Right lobe of liver (tissue), 6 donors: ENCODE data around the gene PIAS4. TPM values are rescaled to one million over a fixed set of nuclear protein-coding genes. Genes with fewer than 3 reads are reported as not detected.

Experiments used
- ATAC-seq, 4 donors: fragments of 200-7000 bp; cut with Tn5 transposase; one replicate each; pipeline ENCODE4 v1.9.1; 2020; ENCODE audit warnings: mild to moderate bottlenecking in 4 of 4, moderate library complexity in 4 of 4
- DNase-seq, 3 donors: peaks; one replicate each; pipeline ENCODE4 v3.0.0-alpha.2; 2020
- H3K27ac ChIP-seq, 3 donors: fragments of 200-600 bp; one replicate each; pipeline ENCODE4 v1.8.0; 2022
- H3K27me3 ChIP-seq, 2 donors: fragments of 200-600 bp; one replicate each; pipeline ENCODE4 v1.8.0; 2022
- H3K36me3 ChIP-seq, 4 donors: fragments of 200-600 bp; sonication (generic) in 1 of 4; one replicate each; pipeline versions ENCODE4 v1.5.1 to v1.8.0; 2017 to 2022; ENCODE audit warnings: control low read depth in 1 of 4
- H3K4me1 ChIP-seq, 4 donors: fragments of 200-600 bp; sonication (generic) in 1 of 4; one replicate each; pipeline versions ENCODE4 v1.5.1 to v1.8.0; 2017 to 2022; ENCODE audit warnings: control low read depth in 1 of 4
- H3K4me3 ChIP-seq, 3 donors: fragments of 200-600 bp; one replicate each; pipeline ENCODE4 v1.8.0; 2022
- H3K9me3 ChIP-seq, 4 donors: fragments of 200-600 bp; sonication (generic) in 1 of 4; one replicate each; pipeline versions ENCODE4 v1.5.1 to v1.8.0; 2017 to 2022; ENCODE audit warnings: control low read depth in 1 of 4
- CTCF ChIP-seq, 4 donors: fragments of 200-600 bp in 3 of 4; fragments of 450-650 bp in 1 of 4; IDR thresholded peaks; one replicate each; pipeline versions ENCODE4 v1.5.1 to v1.8.0; 2016 to 2022; ENCODE audit warnings: antibody characterized with exemption in 4 of 4, mild to moderate bottlenecking in 2 of 4
- POLR2A ChIP-seq: fragments of 450-650 bp; IDR thresholded peaks from one replicate; pipeline ENCODE4 v1.6.1; 2017; ENCODE audit warnings: antibody characterized with exemption, mild to moderate bottlenecking
- WGBS: methylation state at CpG from one replicate; pipeline ENCODE4 v1.1.6; 2018; ENCODE audit warnings: low coverage, low lambda C conversion rate; ENCODE audit not compliant: insufficient coverage; ENCODE audit errors: missing lambda C conversion rate; 5-methylcytosine and 5-hydroxymethylcytosine counted together
- intact Hi-C, 2 donors: fragments of 100-400 bp; cut with DNase I; formaldehyde crosslinking; loops; one replicate each; pipeline versions ENCODE4 v1.11.2 to v1.14.1; 2022
- total RNA-seq, 6 experiments: library from RNA; depleted of rRNA in 2 of 6; stranded (reverse); fragments of >200 nt in 2 of 6; fragmentation: NEBNext Ultra II Directional in 3 of 6; extraction: Animal tissue kit (Norgen Biotek cat#: 25700) in 3 of 6; gene quantifications; one replicate each; pipeline versions ENCODE4 v1.1.0 to v1.2.4, GENCODE V29; 2016 to 2023
- donor health status: DM: no; HTN: yes; CAD: no.
- donor health status: DM: no; HTN: no; CAD: no.
- donor health status: DM: no; HTN: no; CAD: no.
- donor health status: DM: no; HTN: yes; CAD: no.
- donor health status: DM: no; HTN: yes; CAD: no.

Gene PIAS4
- total RNA-seq, 6 experiments from 2014 or later, result 9.9 to 20.0 (median 14.9) TPM

GRCh38 chr19:4065430-4066175, 58.1 kb downstream of the PIAS4 start:
- WGBS, result no CpG with 5 or more reads among the region's 98 CpGs
- peak; percentile 70 to 85 (median 78) for ATAC-seq
- H3K27ac ChIP-seq, result peak overlapping the region in 1 of 3 donors; percentile 94
- no peaks in the 10 kb centered on the region for H3K36me3 ChIP-seq
- no peaks in the 10 kb centered on the region for H3K27me3 ChIP-seq
- peak; percentile 98 to 99 (median 98) for DNase-seq
- H3K4me3 ChIP-seq, result peak overlapping the region; percentile 61 to 96 (median 70)
- no peaks in the 10 kb centered on the region for H3K9me3 ChIP-seq
- TF ChIP-seq CTCF (IDR thresholded peaks at IDR 0.05) (no peak), POLR2A (peak; percentile 55)
- H3K4me1 ChIP-seq, result peaks cover 0 to 38% (median 16%) of the 10 kb centered on the region in 4 donors
- intact Hi-C loops, result loop anchor here (10.0 kb wide), 2 partner anchors 51 to 61 kb away; partner anchors contain the start of gene PIAS4 (in 1 of the 2)

GRCh38 chr19:4066176-4066606, 58.7 kb downstream of the PIAS4 start:
- H3K4me3 ChIP-seq, result peak overlapping the region; percentile 61 to 96 (median 70)
- H3K27ac ChIP-seq, result peak overlapping the region; percentile 79 to 95 (median 94)
- peaks cover 0 to 32% (median 12%) of the 10 kb centered on the region in 4 donors for H3K4me1 ChIP-seq
- H3K36me3 ChIP-seq, result no peaks in the 10 kb centered on the region
- intact Hi-C loops, result loop anchor here (10.0 kb wide), 2 partner anchors 51 to 61 kb away; partner anchors contain the start of gene PIAS4 (in 1 of the 2)
- no peak for ATAC-seq
- no peaks in the 10 kb centered on the region for H3K9me3 ChIP-seq
- no peaks in the 10 kb centered on the region for H3K27me3 ChIP-seq
- TF ChIP-seq CTCF (IDR thresholded peaks at IDR 0.05), result no peak
- TF ChIP-seq POLR2A, result no peak
- DNase-seq, result peak in 2 of 3 donors; percentile 71 to 76
- whole genome bisulfite sequencing, result 2% methylated on average over 11 of the region's 31 CpGs

GRCh38 chr19:4066682-4067395, 59.3 kb downstream of the PIAS4 start, which contains the start of gene ZBTB7A:
TSS of gene ZBTB7A (minus strand) at chr19:4066899. CDS start at chr19:4055232, 11,667 bp downstream.
- WGBS, result no CpG with 5 or more reads among the region's 85 CpGs
- H3K9me3 ChIP-seq, result no peaks in the 10 kb centered on the region
- peaks cover 0 to 25% (median 10%) of the 10 kb centered on the region in 4 donors for H3K4me1 ChIP-seq
- H3K4me3 ChIP-seq, result peak within 1 kb of the TSS; percentile 61 to 96 (median 70)
- TF ChIP-seq CTCF (IDR thresholded peaks at IDR 0.05) (no peak), POLR2A (peak; percentile 54)
- H3K27ac ChIP-seq, result peak within 1 kb of the TSS; percentile 79 to 95 (median 94)
- peak; percentile 81 to 87 (median 85) for DNase-seq
- H3K36me3 ChIP-seq, result no peaks in the 10 kb centered on the region
- peak; percentile 11 to 46 (median 20) for ATAC-seq
- H3K27me3 ChIP-seq, result no peaks in the 10 kb centered on the region
- intact Hi-C loops, result loop anchor here (10.0 kb wide), 2 partner anchors 52 to 62 kb away; partner anchors contain the start of gene PIAS4 (in 1 of the 2)

GRCh38 chr19:4067396-4068046, 60.0 kb downstream of the PIAS4 start:
- Histone ChIP-seq H3K27ac (peak overlapping the region; percentile 79 to 95 (median 94)), H3K27me3 (no peaks in the 10 kb centered on the region), H3K36me3 (no peaks in the 10 kb centered on the region), H3K9me3 (no peaks in the 10 kb centered on the region), H3K4me1 (peaks cover 0 to 18% (median 7%) of the 10 kb centered on the region in 4 donors), H3K4me3 (peak overlapping the region; percentile 61 to 96 (median 70))
- no peak for DNase-seq
- intact Hi-C loops, result loop anchor here (10.0 kb wide), 2 partner anchors 53 to 63 kb away; partner anchors contain the start of gene PIAS4 (in 1 of the 2)
- WGBS, result 0% methylated on average over 1 of the region's 58 CpGs
- peak in 1 of 4 donors; percentile 0 for ATAC-seq
- TF ChIP-seq POLR2A, result peak; percentile 30
- TF ChIP-seq CTCF (IDR thresholded peaks at IDR 0.05), result no peak
